ENCODE results near the gene WTAP.
A peak's percentile ranks its signal among the peaks of the same experiment; 100 is the strongest.
"Not testable (repeated sequence)": the region's sequence is repeated elsewhere in the genome, so short reads cannot be mapped to it uniquely, and the experiment has no call there.

Gene WTAP

DNA sequence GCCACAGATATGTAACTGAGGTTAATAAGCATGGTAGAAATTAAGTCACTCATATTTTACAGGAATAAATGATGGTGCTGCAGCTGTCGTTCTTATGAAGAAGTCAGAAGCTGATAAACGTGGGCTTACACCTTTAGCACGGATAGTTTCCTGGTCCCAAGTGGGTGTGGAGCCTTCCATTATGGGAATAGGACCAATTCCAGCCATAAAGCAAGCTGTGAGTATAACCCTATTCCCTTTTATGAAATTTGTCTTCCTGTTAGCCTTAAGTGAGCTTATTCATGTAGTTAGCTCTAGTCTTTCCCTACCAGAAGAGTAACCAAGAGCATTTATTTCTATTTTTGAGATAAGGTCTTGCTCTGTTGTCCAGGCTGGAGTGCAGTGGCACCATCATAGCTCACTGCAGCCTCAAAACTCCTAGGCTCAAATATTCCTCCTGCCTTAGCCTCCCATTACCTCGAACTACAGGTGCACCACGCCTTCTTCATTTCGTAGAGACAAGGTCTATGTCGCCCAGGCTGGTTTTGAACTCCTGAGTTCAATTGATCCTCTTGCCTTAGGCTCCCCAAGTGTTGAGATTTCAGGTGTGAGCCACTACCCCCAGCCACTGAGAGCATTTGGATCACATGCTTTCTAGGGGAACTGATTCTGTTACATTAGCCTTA lies 50.1 kb downstream of the WTAP start:
- H3K9me3 ChIP-seq (ENCODE audit: low read length) = no peaks in the 10 kb centered on the region
- H3K9ac ChIP-seq (ENCODE audit: low read length) = no peak overlapping the region
- no peaks in the 10 kb centered on the region for H3K27me3 ChIP-seq (ENCODE audit: control insufficient read depth in 1 of 2, insufficient read depth in 2 of 2, low read length in 2 of 2)
- peaks cover 55% of the 10 kb centered on the region for H3K36me3 ChIP-seq (ENCODE audit: insufficient read depth, low read length)
- H3K27ac ChIP-seq (ENCODE audit: low read depth, low read length) = no peak overlapping the region
- no peak overlapping the region for H3K4me3 ChIP-seq (ENCODE audit: low read depth in 1 of 2, low read length in 2 of 2)
- H3K4me1 ChIP-seq (ENCODE audit: insufficient read depth, low read length) = no peaks in the 10 kb centered on the region

DNA sequence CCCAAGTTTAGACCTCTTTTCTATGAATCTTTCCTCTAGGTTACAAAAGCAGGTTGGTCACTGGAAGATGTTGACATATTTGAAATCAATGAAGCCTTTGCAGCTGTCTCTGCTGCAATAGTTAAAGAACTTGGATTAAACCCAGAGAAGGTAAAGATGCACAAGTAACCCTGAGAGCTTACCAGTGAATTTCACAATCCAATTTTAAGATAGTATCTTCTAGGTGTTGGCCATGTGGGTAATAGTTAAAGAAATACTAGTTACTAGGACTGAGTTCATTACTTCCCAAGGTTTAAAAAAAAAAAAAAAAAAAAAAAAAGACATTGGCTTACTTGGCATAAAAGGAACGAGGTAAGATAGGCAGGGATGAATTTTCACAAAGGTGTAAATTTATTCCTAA lies 50.8 kb downstream of the WTAP start:
- Histone ChIP-seq H3K36me3 (ENCODE audit: insufficient read depth, low read length) (peaks cover 63% of the 10 kb centered on the region), H3K27ac (ENCODE audit: low read depth, low read length) (no peak overlapping the region), H3K4me3 (ENCODE audit: low read depth in 1 of 2, low read length in 2 of 2) (no peak overlapping the region)

DNA sequence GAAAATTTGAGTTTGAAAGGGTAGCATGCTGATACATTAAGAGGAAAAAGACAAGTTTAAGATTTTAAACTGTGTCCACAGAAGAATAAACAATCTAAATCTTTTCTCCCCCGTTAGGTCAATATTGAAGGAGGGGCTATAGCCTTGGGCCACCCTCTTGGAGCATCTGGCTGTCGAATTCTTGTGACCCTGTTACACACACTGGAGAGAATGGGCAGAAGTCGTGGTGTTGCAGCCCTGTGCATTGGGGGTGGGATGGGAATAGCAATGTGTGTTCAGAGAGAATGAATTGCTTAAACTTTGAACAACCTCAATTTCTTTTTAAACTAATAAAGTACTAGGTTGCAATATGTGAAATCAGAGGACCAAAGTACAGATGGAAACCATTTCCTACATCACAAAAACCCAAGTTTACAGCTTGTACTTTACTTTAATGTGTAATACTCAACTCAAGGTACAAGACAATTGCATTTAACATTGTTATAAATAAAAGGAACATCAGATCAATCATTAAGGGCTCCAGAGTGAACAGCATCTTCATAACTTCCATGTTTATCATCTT lies 51.3 kb downstream of the WTAP start:
- no peaks in the 10 kb centered on the region for H3K4me1 ChIP-seq (ENCODE audit: insufficient read depth, low read length)
- H3K27ac ChIP-seq (ENCODE audit: low read depth, low read length) = no peak overlapping the region
- no peak overlapping the region for H3K4me3 ChIP-seq (ENCODE audit: low read depth in 1 of 2, low read length in 2 of 2)
- H3K36me3 ChIP-seq (ENCODE audit: insufficient read depth, low read length) = peaks cover 68% of the 10 kb centered on the region
- no peaks in the 10 kb centered on the region for H3K27me3 ChIP-seq (ENCODE audit: control insufficient read depth in 1 of 2, insufficient read depth in 2 of 2, low read length in 2 of 2)
- no peak overlapping the region for H3K9ac ChIP-seq (ENCODE audit: low read length)
- H3K9me3 ChIP-seq (ENCODE audit: low read length) = no peaks in the 10 kb centered on the region

More for the DNA sequence above, 50.8 kb downstream of the WTAP start:
- Histone ChIP-seq H3K27me3 (ENCODE audit: control insufficient read depth in 1 of 2, insufficient read depth in 2 of 2, low read length in 2 of 2) (no peaks in the 10 kb centered on the region), H3K4me1 (ENCODE audit: insufficient read depth, low read length) (no peaks in the 10 kb centered on the region), H3K9ac (ENCODE audit: low read length) (no peak overlapping the region), H3K9me3 (ENCODE audit: low read length) (no peaks in the 10 kb centered on the region)

DNA sequence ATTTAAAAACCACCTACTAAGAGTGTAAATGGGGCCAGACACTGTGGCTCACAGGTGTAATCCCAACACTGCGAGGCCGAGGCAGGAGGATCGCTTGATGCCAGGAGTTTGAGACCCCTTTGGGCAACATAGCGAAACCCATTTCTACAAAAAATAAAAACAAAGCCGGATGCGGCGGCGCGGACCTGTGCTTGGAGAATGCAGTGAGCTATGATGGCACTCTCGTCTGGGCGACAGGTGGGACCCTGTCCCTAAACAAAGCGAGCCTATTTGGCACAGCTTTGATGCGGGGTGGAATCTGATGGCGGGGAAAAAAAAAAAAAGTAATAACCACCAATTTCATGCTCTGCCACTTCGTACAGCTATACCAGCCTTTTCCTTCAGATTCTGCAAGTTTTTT lies 61.0 kb downstream of the WTAP start:
- H3K9ac ChIP-seq (ENCODE audit: low read length) = peak overlapping the region; percentile 74
- peaks cover 37% of the 10 kb centered on the region for H3K36me3 ChIP-seq (ENCODE audit: insufficient read depth, low read length)
- peaks cover 39% of the 10 kb centered on the region for H3K4me1 ChIP-seq (ENCODE audit: insufficient read depth, low read length)

DNA sequence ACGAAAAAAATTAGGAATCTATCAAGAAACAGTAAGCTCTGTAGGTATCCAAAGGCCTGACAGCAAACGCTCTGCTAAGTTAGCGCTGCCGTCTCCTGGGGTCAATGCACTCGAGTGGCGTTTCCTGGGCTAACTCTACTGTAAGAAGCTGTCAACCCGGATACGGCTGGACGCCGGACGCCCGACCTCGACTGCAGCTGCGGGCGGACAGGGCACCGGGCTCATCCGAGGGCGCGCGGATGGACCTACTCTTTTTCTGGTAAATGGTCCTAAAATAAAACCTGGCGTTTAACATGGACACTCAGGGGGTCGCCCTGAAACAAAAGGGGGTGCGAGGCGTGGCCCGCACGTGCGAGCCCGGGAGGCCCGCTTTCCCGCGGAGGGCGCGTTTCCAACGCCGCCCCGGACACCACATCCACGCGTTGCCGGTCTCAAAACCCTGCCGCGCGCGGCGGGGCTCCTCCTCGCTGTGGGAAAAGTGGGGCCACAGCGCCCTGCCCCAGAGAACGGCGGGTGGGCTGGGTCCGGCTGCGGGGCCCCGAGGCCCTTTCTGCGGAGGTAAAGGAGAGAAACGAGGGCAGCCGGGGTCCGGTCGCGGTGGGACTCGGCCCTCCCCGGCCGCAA lies 61.6 kb downstream of the WTAP start:
- H3K4me1 ChIP-seq (ENCODE audit: insufficient read depth, low read length) = peaks cover 39% of the 10 kb centered on the region
- H3K27me3 ChIP-seq (ENCODE audit: control insufficient read depth in 1 of 2, insufficient read depth in 2 of 2, low read length in 2 of 2) = no peaks in the 10 kb centered on the region
- H3K9me3 ChIP-seq (ENCODE audit: low read length) = no peaks in the 10 kb centered on the region
- peak overlapping the region; percentile 90 to 100 for H3K4me3 ChIP-seq (ENCODE audit: low read depth in 1 of 2, low read length in 2 of 2)
- H3K27ac ChIP-seq (ENCODE audit: low read depth, low read length) = peak overlapping the region; percentile 90
- peak overlapping the region; percentile 74 for H3K9ac ChIP-seq (ENCODE audit: low read length)
- H3K36me3 ChIP-seq (ENCODE audit: insufficient read depth, low read length) = peaks cover 31% of the 10 kb centered on the region

More for the DNA sequence above, 61.0 kb downstream of the WTAP start:
- H3K27ac ChIP-seq (ENCODE audit: low read depth, low read length) = no peak overlapping the region
- no peaks in the 10 kb centered on the region for H3K27me3 ChIP-seq (ENCODE audit: control insufficient read depth in 1 of 2, insufficient read depth in 2 of 2, low read length in 2 of 2)
- no peaks in the 10 kb centered on the region for H3K9me3 ChIP-seq (ENCODE audit: low read length)
- H3K4me3 ChIP-seq (ENCODE audit: low read depth in 1 of 2, low read length in 2 of 2) = peak overlapping the region; percentile 90 to 100

DNA sequence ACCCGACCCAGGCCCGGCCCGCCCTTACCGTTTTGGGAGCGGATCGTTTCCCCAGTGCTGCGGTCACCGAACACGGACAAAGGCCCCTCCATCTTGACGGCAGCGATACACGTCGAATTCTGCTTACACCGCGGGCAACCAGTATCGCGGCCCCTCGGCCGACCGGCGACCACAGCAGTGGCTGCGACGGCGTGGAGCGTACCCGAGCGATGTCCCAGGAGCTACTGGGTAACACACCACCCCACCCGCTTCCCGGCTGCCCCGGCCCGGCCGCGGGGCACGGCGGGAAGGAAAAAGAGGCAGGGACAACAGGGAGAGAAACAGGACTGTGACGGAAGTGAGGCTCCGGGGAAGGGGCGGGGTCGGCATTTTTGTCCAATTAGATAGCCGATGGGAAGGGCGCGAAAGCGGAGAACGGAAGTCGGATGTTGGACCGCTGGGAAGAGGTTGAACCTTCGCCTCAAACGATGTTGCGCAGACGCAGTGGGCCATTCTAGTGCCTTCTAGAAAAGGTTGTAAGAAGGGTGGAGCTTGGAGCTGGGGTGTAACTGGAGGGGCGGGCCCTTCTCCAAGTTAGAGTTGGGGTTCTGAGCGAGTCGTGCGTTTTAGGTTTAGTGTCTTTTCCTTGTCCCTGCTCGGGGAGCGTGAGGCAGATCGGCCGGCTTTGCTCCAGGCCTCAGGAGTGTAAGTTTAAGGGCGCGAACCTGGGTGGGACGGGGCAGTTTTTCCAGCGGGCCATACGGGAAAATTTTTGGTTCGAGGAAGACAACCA lies 62.3 kb downstream of the WTAP start, which contains the start of gene TCP1:
TSS of gene TCP1 (minus strand) at position 226 of the 772 bp plus-strand sequence. CDS start at position 92, 134 bp downstream.
- peak within 1 kb of the TSS; percentile 90 to 100 for H3K4me3 ChIP-seq (ENCODE audit: low read depth in 1 of 2, low read length in 2 of 2)
- peaks cover 24% of the 10 kb centered on the region for H3K36me3 ChIP-seq (ENCODE audit: insufficient read depth, low read length)
- no peaks in the 10 kb centered on the region for H3K27me3 ChIP-seq (ENCODE audit: control insufficient read depth in 1 of 2, insufficient read depth in 2 of 2, low read length in 2 of 2)
- peak within 1 kb of the TSS; percentile 97 for H3K9ac ChIP-seq (ENCODE audit: low read length)
- H3K4me1 ChIP-seq (ENCODE audit: insufficient read depth, low read length) = peaks cover 39% of the 10 kb centered on the region
- H3K27ac ChIP-seq (ENCODE audit: low read depth, low read length) = peak within 1 kb of the TSS; percentile 90
- H3K9me3 ChIP-seq (ENCODE audit: low read length) = no peaks in the 10 kb centered on the region

DNA sequence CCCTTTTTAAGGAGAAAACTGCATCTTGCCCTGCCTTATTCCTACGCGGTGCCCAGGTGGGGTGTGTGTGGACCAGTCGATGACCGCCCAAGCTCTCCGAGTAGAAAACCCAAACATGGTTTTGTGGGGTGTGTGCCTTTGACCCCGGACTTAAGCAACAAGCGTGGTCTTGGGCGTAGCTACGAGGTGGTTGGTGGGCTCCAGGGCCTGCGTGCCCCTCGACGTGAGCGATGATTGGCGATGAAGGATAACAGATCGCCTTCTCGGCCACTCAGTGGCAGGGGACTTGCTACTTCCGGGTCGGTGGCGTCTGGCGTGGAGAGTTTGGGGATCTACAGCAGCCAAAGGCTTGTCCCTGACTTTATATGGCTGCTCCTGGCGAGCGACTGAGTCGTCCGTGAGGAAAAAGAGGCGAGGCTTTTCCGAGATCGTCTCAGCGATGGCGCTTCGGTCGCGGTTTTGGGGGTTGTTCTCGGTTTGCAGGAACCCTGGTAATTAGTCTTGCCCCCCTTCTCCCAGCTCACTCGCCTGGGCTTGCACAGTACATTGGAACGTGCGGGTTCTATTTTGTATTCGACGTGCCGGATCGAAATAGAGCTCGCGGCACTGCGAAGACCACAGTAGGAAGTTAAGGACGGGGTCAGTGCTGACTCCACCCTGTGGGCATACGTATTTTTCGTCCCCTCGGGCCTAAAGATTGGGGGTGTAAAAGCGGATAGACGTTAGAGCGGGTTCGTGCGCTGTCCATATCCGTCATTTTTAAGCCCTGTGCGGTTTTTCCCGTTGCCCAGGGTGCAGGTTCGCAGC lies 63.0 kb downstream of the WTAP start, which contains the start of gene MRPL18:
TSS of gene MRPL18 (plus strand) at position 319 of the 807 bp plus-strand sequence. CDS start at position 440, 121 bp downstream.
- Histone ChIP-seq H3K27me3 (ENCODE audit: control insufficient read depth in 1 of 2, insufficient read depth in 2 of 2, low read length in 2 of 2) (no peaks in the 10 kb centered on the region), H3K4me1 (ENCODE audit: insufficient read depth, low read length) (peaks cover 39% of the 10 kb centered on the region), H3K9me3 (ENCODE audit: low read length) (no peaks in the 10 kb centered on the region)

DNA sequence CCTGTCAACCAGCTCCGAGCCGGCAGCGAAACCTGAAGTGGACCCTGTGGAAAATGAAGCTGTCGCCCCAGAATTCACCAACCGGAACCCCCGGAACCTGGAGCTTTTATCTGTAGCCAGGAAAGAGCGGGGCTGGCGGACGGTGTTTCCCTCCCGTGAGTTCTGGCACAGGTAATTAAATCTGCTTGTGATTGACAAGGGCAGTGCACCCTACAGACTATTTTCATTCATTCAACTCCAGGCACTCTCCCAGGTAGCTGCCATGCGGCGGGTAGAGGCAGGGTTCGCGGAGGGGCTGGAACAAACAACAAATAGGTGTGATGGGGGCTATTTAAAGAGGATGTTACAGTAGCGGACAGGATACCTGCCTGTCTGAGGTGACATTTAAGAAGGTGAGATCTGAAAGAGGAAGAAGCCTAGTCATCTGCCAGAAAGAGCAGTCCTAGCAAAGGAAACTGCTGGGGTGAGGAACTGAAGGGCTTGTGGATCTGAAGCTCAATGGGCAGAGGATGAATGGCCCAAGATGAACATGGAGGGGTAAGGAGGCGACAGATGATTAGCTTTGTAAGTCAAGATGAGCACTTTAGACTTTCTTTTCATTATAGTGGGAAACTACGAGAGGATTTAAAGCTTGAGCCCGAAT lies 63.8 kb downstream of the WTAP start:
- peak overlapping the region; percentile 83 for H3K9ac ChIP-seq (ENCODE audit: low read length)
- peak overlapping the region; percentile 29 to 100 for H3K4me3 ChIP-seq (ENCODE audit: low read depth in 1 of 2, low read length in 2 of 2)
- no peaks in the 10 kb centered on the region for H3K27me3 ChIP-seq (ENCODE audit: control insufficient read depth in 1 of 2, insufficient read depth in 2 of 2, low read length in 2 of 2)
- peaks cover 39% of the 10 kb centered on the region for H3K4me1 ChIP-seq (ENCODE audit: insufficient read depth, low read length)
- H3K36me3 ChIP-seq (ENCODE audit: insufficient read depth, low read length) = peaks cover 10% of the 10 kb centered on the region
- H3K9me3 ChIP-seq (ENCODE audit: low read length) = no peaks in the 10 kb centered on the region
- peak overlapping the region; percentile 70 for H3K27ac ChIP-seq (ENCODE audit: low read depth, low read length)

More for the DNA sequence above, 63.0 kb downstream of the WTAP start, which contains the start of gene MRPL18:
- Histone ChIP-seq H3K27ac (ENCODE audit: low read depth, low read length) (peak within 1 kb of the TSS; percentile 90), H3K9ac (ENCODE audit: low read length) (peak within 1 kb of the TSS; percentile 97), H3K4me3 (ENCODE audit: low read depth in 1 of 2, low read length in 2 of 2) (peak within 1 kb of the TSS; percentile 90 to 100), H3K36me3 (ENCODE audit: insufficient read depth, low read length) (peaks cover 16% of the 10 kb centered on the region)

DNA sequence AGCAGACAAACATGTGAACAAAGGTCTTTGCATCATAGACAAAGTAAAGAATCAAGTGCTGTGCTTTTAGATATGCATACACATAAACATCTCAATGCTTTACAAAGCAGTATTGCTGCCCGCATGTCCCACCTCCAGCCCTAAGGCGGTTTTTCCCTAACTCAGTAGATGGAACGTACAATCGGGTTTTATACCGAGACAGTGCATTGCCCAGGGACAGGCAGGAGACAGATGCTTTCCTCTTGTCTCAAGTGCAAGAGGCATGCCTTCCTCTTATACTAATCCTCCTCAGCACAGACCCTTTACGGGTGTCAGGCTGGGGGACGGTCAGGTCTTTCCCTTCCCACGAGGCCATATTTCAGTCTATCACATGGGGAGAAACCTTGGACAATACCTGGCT lies 67.7 kb downstream of the WTAP start:
- H3K9ac ChIP-seq (ENCODE audit: low read length); H3K9me3 ChIP-seq (ENCODE audit: low read length); H3K27ac ChIP-seq (ENCODE audit: low read depth, low read length); H3K27me3 ChIP-seq (ENCODE audit: control insufficient read depth in 1 of 2, insufficient read depth in 2 of 2, low read length in 2 of 2); H3K4me3 ChIP-seq (ENCODE audit: low read depth in 1 of 2, low read length in 2 of 2): not testable (repeated sequence)
- Histone ChIP-seq H3K4me1 (ENCODE audit: insufficient read depth, low read length) (peaks cover 22% of the 10 kb centered on the region), H3K36me3 (ENCODE audit: insufficient read depth, low read length) (peaks cover 36% of the 10 kb centered on the region)

DNA sequence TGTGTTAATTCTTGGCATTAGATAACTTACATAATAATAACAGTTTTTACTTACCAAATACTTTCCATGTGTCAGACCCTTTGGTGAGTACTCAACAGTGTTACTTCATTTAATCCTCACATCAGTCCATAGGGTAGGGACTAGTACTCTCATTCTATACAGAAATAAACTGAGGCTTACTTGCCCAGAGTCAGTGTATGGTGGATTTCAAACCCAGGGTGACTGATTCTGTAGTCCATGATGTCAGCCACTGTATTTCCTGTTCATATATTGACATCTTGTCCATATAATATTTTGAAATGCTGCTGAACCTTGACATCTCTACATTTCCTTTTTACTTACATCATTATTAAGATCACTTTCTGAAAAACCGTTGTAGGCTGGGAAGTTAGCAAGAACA lies 70.2 kb downstream of the WTAP start:
- Histone ChIP-seq H3K4me3 (ENCODE audit: low read depth in 1 of 2, low read length in 2 of 2) (no peak overlapping the region), H3K9ac (ENCODE audit: low read length) (no peak overlapping the region), H3K36me3 (ENCODE audit: insufficient read depth, low read length) (peaks cover 30% of the 10 kb centered on the region), H3K27ac (ENCODE audit: low read depth, low read length) (no peak overlapping the region), H3K9me3 (ENCODE audit: low read length) (no peaks in the 10 kb centered on the region), H3K27me3 (ENCODE audit: control insufficient read depth in 1 of 2, insufficient read depth in 2 of 2, low read length in 2 of 2) (no peaks in the 10 kb centered on the region), H3K4me1 (ENCODE audit: insufficient read depth, low read length) (peaks cover 5% of the 10 kb centered on the region)
